Smooth muscle cell (in vitro differentiated cells): ENCODE results near the gene ELOVL6. TPM values are rescaled to one million over a fixed set of nuclear protein-coding genes. Genes with fewer than 3 reads are reported as not detected.
A peak's percentile ranks its signal among the peaks of the same experiment; 100 is the strongest.

Source experiments
- DNase-seq: peaks from one replicate; lab custom pipeline; 2025; ENCODE audit not compliant: unreplicated experiment; lab: John Stamatoyannopoulos, UW
- H2AFZ ChIP-seq: fragments of 200-600 bp; sonication (generic); 2 replicates; pipeline ENCODE4 v1.6.0; 2016; ENCODE audit warnings: antibody characterized with exemption, low read depth, mild to moderate bottlenecking
- H3F3A ChIP-seq: fragments of 200-600 bp; sonication (generic); 2 replicates; pipeline ENCODE4 v1.6.0; 2017; ENCODE audit warnings: antibody characterized with exemption, low read depth
- H3K27ac ChIP-seq: fragments of 200-600 bp; sonication (generic); 2 replicates; pipeline ENCODE4 v1.5.1; 2016; ENCODE audit warnings: low read depth, mild to moderate bottlenecking
- H3K27me3 ChIP-seq: fragments of 200-600 bp; sonication (generic); 2 replicates; pipeline ENCODE4 v1.6.1; 2016; ENCODE audit warnings: low read depth, mild to moderate bottlenecking
- H3K36me3 ChIP-seq: fragments of 200-600 bp; sonication (generic); 2 replicates; pipeline ENCODE4 v1.5.1; 2016; ENCODE audit warnings: low read depth
- H3K4me1 ChIP-seq: fragments of 200-600 bp; sonication (generic); 2 replicates; pipeline ENCODE4 v1.5.1; 2016; ENCODE audit warnings: low read depth
- H3K4me2 ChIP-seq: fragments of 200-600 bp; sonication (generic); 2 replicates; pipeline ENCODE4 v1.6.0; 2016; ENCODE audit warnings: mild to moderate bottlenecking
- H3K4me3 ChIP-seq: fragments of 200-600 bp; sonication (generic); 2 replicates; pipeline ENCODE4 v1.5.1; 2016; ENCODE audit warnings: mild to moderate bottlenecking
- H3K79me2 ChIP-seq: fragments of 200-600 bp; sonication (generic); 2 replicates; pipeline ENCODE4 v1.6.0; 2016; ENCODE audit warnings: low read depth, mild to moderate bottlenecking
- H3K9ac ChIP-seq: fragments of 200-600 bp; sonication (generic); 2 replicates; pipeline ENCODE4 v1.6.0; 2016; ENCODE audit warnings: low read depth
- H3K9me3 ChIP-seq: fragments of 200-600 bp; sonication (generic); replicated peaks from 2 replicates; pipeline ENCODE4 v1.5.1; 2016; ENCODE audit warnings: low read depth
- H4K20me1 ChIP-seq: fragments of 200-600 bp; sonication (generic); 2 replicates; pipeline ENCODE4 v1.6.0; 2016; ENCODE audit warnings: low read depth
- CTCF ChIP-seq: fragments of 200-600 bp; sonication (generic); IDR thresholded peaks from 2 replicates; pipeline ENCODE4 v1.5.1; 2017; ENCODE audit warnings: borderline replicate concordance, mild to moderate bottlenecking, antibody characterized with exemption; ENCODE audit not compliant: insufficient read depth, poor library complexity, severe bottlenecking
- WGBS: methylation state at CpG from one replicate; pipeline ENCODE4 v1.1.7; 2016; ENCODE audit warnings: low lambda C conversion rate; 5-methylcytosine and 5-hydroxymethylcytosine counted together
- polyA plus RNA-seq: library from polyadenylated mRNA; unstranded; fragments of >200 nt; fragmentation: Nextera tagmentation; extraction: Ambion mirVana; gene quantifications from 2 replicates; pipeline ENCODE4 v1.2.1, GENCODE V29; 2016
- total RNA-seq: library from RNA; depleted of rRNA; stranded (reverse); fragments of >200 nt; gene quantifications from 2 replicates; pipeline ENCODE4 v1.2.3, GENCODE V29; 2014

Gene ELOVL6
- total and polyA plus RNA-seq, 2 experiments from 2014 or later, result 7.8 to 11.6 TPM

GRCh38 chr4:110005461-110006056, 192.9 kb downstream of the ELOVL6 start:
- no peak overlapping the region for H3K27ac ChIP-seq
- H3K79me2 ChIP-seq, result no peaks in the 10 kb centered on the region
- no peaks in the 10 kb centered on the region for H4K20me1 ChIP-seq
- no peak for DNase-seq
- WGBS, result 60% methylated on average over 1 of the region's 1 CpG
- H2AFZ ChIP-seq, result no peak overlapping the region
- peak; percentile 77 for TF ChIP-seq CTCF
- no peaks in the 10 kb centered on the region for H3F3A ChIP-seq
- H3K4me1 ChIP-seq, result no peaks in the 10 kb centered on the region
- no peak overlapping the region for H3K4me3 ChIP-seq
- no peak overlapping the region for H3K4me2 ChIP-seq
- no peak overlapping the region for H3K9ac ChIP-seq
- no peaks in the 10 kb centered on the region for H3K27me3 ChIP-seq
- no peaks in the 10 kb centered on the region for H3K36me3 ChIP-seq
- no peaks in the 10 kb centered on the region for H3K9me3 ChIP-seq

- no peaks in the 10 kb centered on the region for H3K4me1 ChIP-seq
- H3K27ac ChIP-seq, result no peak overlapping the region
- DNase-seq, result no peak
- no peaks in the 10 kb centered on the region for H3K36me3 ChIP-seq
- WGBS, result 100% methylated on average over 1 of the region's 1 CpG
- no peaks in the 10 kb centered on the region for H3K79me2 ChIP-seq
- H4K20me1 ChIP-seq, result no peaks in the 10 kb centered on the region
- no peaks in the 10 kb centered on the region for H3K9me3 ChIP-seq
- H3K4me3 ChIP-seq, result no peak overlapping the region
- no peaks in the 10 kb centered on the region for H3F3A ChIP-seq
- H3K9ac ChIP-seq, result no peak overlapping the region
- H2AFZ ChIP-seq, result no peak overlapping the region
- no peak overlapping the region for H3K4me2 ChIP-seq
- H3K27me3 ChIP-seq, result no peaks in the 10 kb centered on the region
- no peak for TF ChIP-seq CTCF
Observed at GRCh38 chr4:110004556-110004955, 193.9 kb downstream of the ELOVL6 start.

- H3K4me3 ChIP-seq, result no peak overlapping the region
- no peak for TF ChIP-seq CTCF
- no peaks in the 10 kb centered on the region for H4K20me1 ChIP-seq
- no peak overlapping the region for H3K27ac ChIP-seq
- no peak overlapping the region for H3K9ac ChIP-seq
- 62% methylated on average over 6 of the region's 6 CpGs for WGBS
- no peak overlapping the region for H2AFZ ChIP-seq
- no peaks in the 10 kb centered on the region for H3K36me3 ChIP-seq
- no peaks in the 10 kb centered on the region for H3K9me3 ChIP-seq
- no peaks in the 10 kb centered on the region for H3K79me2 ChIP-seq
- DNase-seq, result no peak
- H3K4me1 ChIP-seq, result peaks cover 3% of the 10 kb centered on the region
- H3K4me2 ChIP-seq, result no peak overlapping the region
- H3K27me3 ChIP-seq, result no peaks in the 10 kb centered on the region
- H3F3A ChIP-seq, result no peaks in the 10 kb centered on the region
Observed at GRCh38 chr4:110003401-110004187, 194.8 kb downstream of the ELOVL6 start.
